GM12874 (cell line): Measurements from ENCODE around the gene CWF19L1.

ENCODE experiments used
- TF ChIP-seq, protein P1 (sequence below): IDR thresholded peaks from 2 replicates; pipeline ENCODE4 v1.5.1; 2011; ENCODE audit warnings: low read depth, mild to moderate bottlenecking, control low read depth, low read length, moderate library complexity; ENCODE audit not compliant: insufficient read depth

CWF19L1 gene

DNA sequence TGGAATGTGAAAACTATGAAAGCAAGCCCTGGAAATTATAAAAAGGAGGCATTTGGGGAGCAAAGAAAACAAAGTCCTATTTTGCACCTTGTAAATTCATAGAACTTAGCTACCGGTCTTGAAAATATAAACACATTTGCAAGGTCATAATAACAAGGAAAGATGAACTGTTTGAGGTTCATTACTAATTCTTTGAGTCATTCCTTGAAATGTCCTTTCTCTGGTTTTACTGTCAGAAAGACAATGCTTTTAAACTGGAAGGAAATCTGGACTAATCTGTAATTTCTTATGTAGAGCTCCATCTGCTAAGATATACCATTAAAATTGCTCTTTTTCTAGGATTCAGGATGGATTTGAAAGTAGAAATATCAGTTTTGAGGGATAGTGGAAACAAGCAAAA, 83.0 kb downstream of the CWF19L1 start:
- TF ChIP-seq, protein P1, sequence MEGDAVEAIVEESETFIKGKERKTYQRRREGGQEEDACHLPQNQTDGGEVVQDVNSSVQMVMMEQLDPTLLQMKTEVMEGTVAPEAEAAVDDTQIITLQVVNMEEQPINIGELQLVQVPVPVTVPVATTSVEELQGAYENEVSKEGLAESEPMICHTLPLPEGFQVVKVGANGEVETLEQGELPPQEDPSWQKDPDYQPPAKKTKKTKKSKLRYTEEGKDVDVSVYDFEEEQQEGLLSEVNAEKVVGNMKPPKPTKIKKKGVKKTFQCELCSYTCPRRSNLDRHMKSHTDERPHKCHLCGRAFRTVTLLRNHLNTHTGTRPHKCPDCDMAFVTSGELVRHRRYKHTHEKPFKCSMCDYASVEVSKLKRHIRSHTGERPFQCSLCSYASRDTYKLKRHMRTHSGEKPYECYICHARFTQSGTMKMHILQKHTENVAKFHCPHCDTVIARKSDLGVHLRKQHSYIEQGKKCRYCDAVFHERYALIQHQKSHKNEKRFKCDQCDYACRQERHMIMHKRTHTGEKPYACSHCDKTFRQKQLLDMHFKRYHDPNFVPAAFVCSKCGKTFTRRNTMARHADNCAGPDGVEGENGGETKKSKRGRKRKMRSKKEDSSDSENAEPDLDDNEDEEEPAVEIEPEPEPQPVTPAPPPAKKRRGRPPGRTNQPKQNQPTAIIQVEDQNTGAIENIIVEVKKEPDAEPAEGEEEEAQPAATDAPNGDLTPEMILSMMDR, result no peak

DNA sequence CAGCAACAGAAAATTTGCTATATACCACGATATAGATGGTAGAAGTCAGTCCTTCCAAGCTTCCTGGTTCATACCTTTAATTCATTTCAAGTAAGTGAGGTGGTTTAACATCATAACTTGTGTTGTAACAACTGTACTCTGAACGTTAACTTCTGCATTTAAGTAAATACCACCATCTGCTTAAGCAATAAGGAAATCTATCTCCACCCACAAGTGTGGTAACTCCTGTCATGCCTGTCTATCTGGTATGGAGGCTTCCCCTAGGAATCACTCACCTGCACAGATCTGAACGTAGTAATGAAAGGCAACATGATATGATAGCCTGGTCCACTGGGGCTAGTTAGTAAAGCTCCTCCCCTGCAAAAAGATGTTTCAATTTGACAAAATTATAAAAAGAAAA, 84.0 kb downstream of the CWF19L1 start:
- TF ChIP-seq, protein P1, result no peak

DNA sequence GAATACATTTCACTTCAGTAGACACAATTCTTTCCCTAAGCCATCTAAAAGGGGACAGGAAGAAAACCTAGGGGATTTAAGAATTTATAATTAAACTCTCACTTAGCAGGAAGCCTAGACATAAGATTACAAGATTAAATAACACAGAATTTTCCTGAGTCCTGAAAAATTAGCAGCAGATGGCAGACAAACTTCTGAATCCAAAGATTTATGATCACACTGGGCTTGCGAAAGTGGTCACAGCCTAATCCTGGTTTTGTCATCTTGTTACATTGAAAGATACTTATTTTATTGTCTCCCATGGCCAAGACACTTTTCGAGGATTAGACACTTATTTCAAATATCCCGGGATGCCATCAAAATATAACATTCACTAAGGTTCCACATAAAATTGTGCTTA, 84.5 kb downstream of the CWF19L1 start:
- TF ChIP-seq, protein P1, result no peak
